ENCODE results near the gene PCDH19. TPM values are rescaled to one million over a fixed set of nuclear protein-coding genes. Genes with fewer than 3 reads are reported as not detected.

PCDH19 gene
- polyA plus RNA-seq, 6 donors from 2014 or later, result 0.04 TPM; not detected in 5

DNA sequence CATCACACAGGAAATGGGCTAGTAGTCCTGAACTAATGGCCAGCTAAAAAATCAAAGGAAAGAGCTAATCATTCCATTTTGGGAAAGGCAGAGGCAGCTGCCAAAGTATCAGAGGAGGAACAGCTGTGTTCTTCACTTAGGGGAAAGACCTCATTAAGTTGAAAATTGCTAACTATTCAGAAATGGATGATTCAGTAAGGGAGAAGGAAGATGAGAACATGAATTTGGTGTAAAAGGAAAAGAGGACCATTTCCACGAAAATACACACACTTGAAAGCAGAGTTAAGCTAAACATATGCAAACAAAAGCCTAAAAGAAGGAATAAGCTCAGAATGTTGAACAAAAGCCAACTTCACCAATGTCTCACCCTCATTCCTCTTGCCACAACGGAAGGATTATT, 90.4 kb downstream of the PCDH19 start:
- H3K4me3 Mint-ChIP-seq, result no peak overlapping the region
- no peak overlapping the region for H3K27ac Mint-ChIP-seq
- H3K9me3 Mint-ChIP-seq, result peaks cover 2 to 6% (median 5%) of the 10 kb centered on the region in 7 donors
- H3K27me3 Mint-ChIP-seq, result no peaks in the 10 kb centered on the region
- H3K36me3 Mint-ChIP-seq, result no peaks in the 10 kb centered on the region
- no peaks in the 10 kb centered on the region for H3K4me1 Mint-ChIP-seq
- DNase-seq, result no peak
- ATAC-seq (ENCODE audit: low read depth in 2 of 2), result no peak

- Mint-ChIP-seq H3K36me3 (no peaks in the 10 kb centered on the region), H3K27ac (no peak overlapping the region), H3K9me3 (peaks cover 0 to 6% (median 5%) of the 10 kb centered on the region in 7 donors), H3K4me1 (no peaks in the 10 kb centered on the region), H3K27me3 (no peaks in the 10 kb centered on the region), H3K4me3 (no peak overlapping the region)
- DNase-seq, result no peak
- no peak for ATAC-seq (ENCODE audit: low read depth in 2 of 2)
Measured at GRCh38 chrX:100316987-100317386, 93.1 kb downstream of the PCDH19 start.

GRCh38 chrX:100315566-100315965, 94.5 kb downstream of the PCDH19 start:
- no peaks in the 10 kb centered on the region for H3K27me3 Mint-ChIP-seq
- peaks cover 0 to 6% (median 3%) of the 10 kb centered on the region in 7 donors for H3K9me3 Mint-ChIP-seq
- no peak for ATAC-seq (ENCODE audit: low read depth in 2 of 2)
- H3K4me3 Mint-ChIP-seq, result no peak overlapping the region
- no peaks in the 10 kb centered on the region for H3K4me1 Mint-ChIP-seq
- no peaks in the 10 kb centered on the region for H3K36me3 Mint-ChIP-seq
- no peak overlapping the region for H3K27ac Mint-ChIP-seq
- no peak for DNase-seq

GRCh38 chrX:100299559-100299958, 110.5 kb downstream of the PCDH19 start:
- Mint-ChIP-seq H3K4me1 (no peaks in the 10 kb centered on the region), H3K27me3 (no peaks in the 10 kb centered on the region), H3K36me3 (no peaks in the 10 kb centered on the region), H3K4me3 (no peak overlapping the region), H3K9me3 (peaks cover 0 to 5% (median 0%) of the 10 kb centered on the region in 7 donors), H3K27ac (no peak overlapping the region)
- DNase-seq, result no peak
- ATAC-seq (ENCODE audit: low read depth in 2 of 2), result no peak

DNA sequence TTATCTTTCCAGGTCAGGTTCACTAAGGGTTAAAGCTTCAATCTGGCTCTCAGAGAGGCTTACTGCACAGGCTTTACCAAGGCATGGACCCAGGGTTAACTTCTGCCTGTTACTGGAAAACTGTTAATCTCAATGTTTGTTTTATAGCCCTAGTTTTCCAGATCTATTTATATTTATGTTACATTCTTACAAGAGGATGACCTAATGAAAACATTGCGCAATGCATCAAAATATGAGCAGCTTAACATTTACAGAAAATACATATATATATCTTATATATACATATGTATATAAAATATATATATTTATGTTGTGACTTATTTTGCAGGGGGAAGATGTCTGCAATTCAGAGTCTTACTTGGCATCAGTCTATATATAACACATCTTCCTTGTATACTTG, 112.3 kb downstream of the PCDH19 start:
- peaks cover 0 to 2% (median 0%) of the 10 kb centered on the region in 7 donors for H3K9me3 Mint-ChIP-seq
- DNase-seq (no peak), ATAC-seq (ENCODE audit: low read depth in 2 of 2) (no peak)
- no peak overlapping the region for H3K4me3 Mint-ChIP-seq
- no peak overlapping the region for H3K27ac Mint-ChIP-seq
- no peaks in the 10 kb centered on the region for H3K4me1 Mint-ChIP-seq
- H3K27me3 Mint-ChIP-seq, result no peaks in the 10 kb centered on the region
- no peaks in the 10 kb centered on the region for H3K36me3 Mint-ChIP-seq

GRCh38 chrX:100296183-100296753, 113.8 kb downstream of the PCDH19 start:
- Mint-ChIP-seq H3K4me3 (no peak overlapping the region), H3K9me3 (peaks cover 0 to 4% (median 0%) of the 10 kb centered on the region in 7 donors), H3K27ac (no peak overlapping the region), H3K4me1 (no peaks in the 10 kb centered on the region), H3K27me3 (no peaks in the 10 kb centered on the region), H3K36me3 (no peaks in the 10 kb centered on the region)
- ATAC-seq (ENCODE audit: low read depth in 2 of 2) (no peak), DNase-seq (no peak)

GRCh38 chrX:100294965-100295364, 115.1 kb downstream of the PCDH19 start:
- H3K36me3 Mint-ChIP-seq, result no peaks in the 10 kb centered on the region
- H3K4me3 Mint-ChIP-seq, result no peak overlapping the region
- H3K27ac Mint-ChIP-seq, result no peak overlapping the region

GRCh38 chrX:100289066-100289558, 121.0 kb downstream of the PCDH19 start:
- no peak for DNase-seq
- peaks cover 0 to 9% (median 2%) of the 10 kb centered on the region in 7 donors for H3K9me3 Mint-ChIP-seq
- H3K36me3 Mint-ChIP-seq, result no peaks in the 10 kb centered on the region
- no peak for ATAC-seq (ENCODE audit: low read depth in 2 of 2)
- H3K27ac Mint-ChIP-seq, result no peak overlapping the region
- H3K27me3 Mint-ChIP-seq, result no peaks in the 10 kb centered on the region
- no peaks in the 10 kb centered on the region for H3K4me1 Mint-ChIP-seq
- H3K4me3 Mint-ChIP-seq, result no peak overlapping the region

More at GRCh38 chrX:100294965-100295364, 115.1 kb downstream of the PCDH19 start:
- DNase-seq, result no peak
- no peak for ATAC-seq (ENCODE audit: low read depth in 2 of 2)
- peaks cover 0 to 4% (median 0%) of the 10 kb centered on the region in 7 donors for H3K9me3 Mint-ChIP-seq
- no peaks in the 10 kb centered on the region for H3K4me1 Mint-ChIP-seq
- H3K27me3 Mint-ChIP-seq, result no peaks in the 10 kb centered on the region

- Mint-ChIP-seq H3K27ac (no peak overlapping the region), H3K36me3 (no peaks in the 10 kb centered on the region), H3K27me3 (no peaks in the 10 kb centered on the region), H3K4me3 (no peak overlapping the region), H3K9me3 (peaks cover 0 to 8% (median 5%) of the 10 kb centered on the region in 7 donors), H3K4me1 (no peaks in the 10 kb centered on the region)
- ATAC-seq (ENCODE audit: low read depth in 2 of 2), result no peak
- DNase-seq, result no peak
Measured at GRCh38 chrX:100277231-100277630, 132.8 kb downstream of the PCDH19 start.

- no peak overlapping the region for H3K4me3 Mint-ChIP-seq
- peaks cover 1 to 13% (median 9%) of the 10 kb centered on the region in 7 donors for H3K9me3 Mint-ChIP-seq
- H3K4me1 Mint-ChIP-seq, result no peaks in the 10 kb centered on the region
- H3K36me3 Mint-ChIP-seq, result no peaks in the 10 kb centered on the region
- no peak for DNase-seq
- H3K27me3 Mint-ChIP-seq, result no peaks in the 10 kb centered on the region
- H3K27ac Mint-ChIP-seq, result no peak overlapping the region
- ATAC-seq (ENCODE audit: low read depth in 2 of 2), result no peak
Measured at GRCh38 chrX:100274916-100275315, 135.2 kb downstream of the PCDH19 start.

DNA sequence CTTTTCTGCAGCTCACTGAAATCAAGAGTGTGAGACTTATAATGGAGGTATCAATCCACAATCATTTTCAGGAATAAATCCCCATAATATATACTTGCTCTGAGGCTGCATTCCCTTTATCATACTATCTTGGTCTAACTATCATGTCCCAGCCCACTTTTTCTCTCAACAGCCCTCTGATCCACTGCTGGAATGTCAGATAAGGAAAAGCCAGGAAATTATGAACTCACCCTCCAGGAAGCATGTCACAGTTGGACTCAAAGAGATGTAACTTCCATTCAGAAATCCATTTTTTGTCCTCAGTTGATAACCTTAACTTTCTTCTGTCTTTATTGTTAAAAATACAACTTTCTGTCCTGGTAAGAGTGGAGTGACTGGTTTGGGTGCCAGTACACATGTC, 144.9 kb downstream of the PCDH19 start:
- Mint-ChIP-seq H3K9me3 (peaks cover 2 to 14% (median 3%) of the 10 kb centered on the region in 7 donors), H3K27me3 (no peaks in the 10 kb centered on the region), H3K4me3 (no peak overlapping the region), H3K27ac (no peak overlapping the region), H3K36me3 (no peaks in the 10 kb centered on the region), H3K4me1 (no peaks in the 10 kb centered on the region)
- DNase-seq, result no peak
- no peak for ATAC-seq (ENCODE audit: low read depth in 2 of 2)

GRCh38 chrX:100264200-100264599, 145.9 kb downstream of the PCDH19 start:
- DNase-seq (no peak), ATAC-seq (ENCODE audit: low read depth in 2 of 2) (no peak)
- no peak overlapping the region for H3K4me3 Mint-ChIP-seq
- H3K9me3 Mint-ChIP-seq, result peaks cover 0 to 7% (median 1%) of the 10 kb centered on the region in 7 donors
- H3K27ac Mint-ChIP-seq, result no peak overlapping the region
- no peaks in the 10 kb centered on the region for H3K27me3 Mint-ChIP-seq
- H3K36me3 Mint-ChIP-seq, result no peaks in the 10 kb centered on the region
- H3K4me1 Mint-ChIP-seq, result no peaks in the 10 kb centered on the region

GRCh38 chrX:100263650-100264049, 146.4 kb downstream of the PCDH19 start:
- H3K27ac Mint-ChIP-seq, result no peak overlapping the region
- DNase-seq (no peak), ATAC-seq (ENCODE audit: low read depth in 2 of 2) (no peak)
- no peak overlapping the region for H3K4me3 Mint-ChIP-seq
- H3K9me3 Mint-ChIP-seq, result peaks cover 0 to 7% (median 1%) of the 10 kb centered on the region in 7 donors
- H3K27me3 Mint-ChIP-seq, result no peaks in the 10 kb centered on the region
- no peaks in the 10 kb centered on the region for H3K36me3 Mint-ChIP-seq
- no peaks in the 10 kb centered on the region for H3K4me1 Mint-ChIP-seq

DNA sequence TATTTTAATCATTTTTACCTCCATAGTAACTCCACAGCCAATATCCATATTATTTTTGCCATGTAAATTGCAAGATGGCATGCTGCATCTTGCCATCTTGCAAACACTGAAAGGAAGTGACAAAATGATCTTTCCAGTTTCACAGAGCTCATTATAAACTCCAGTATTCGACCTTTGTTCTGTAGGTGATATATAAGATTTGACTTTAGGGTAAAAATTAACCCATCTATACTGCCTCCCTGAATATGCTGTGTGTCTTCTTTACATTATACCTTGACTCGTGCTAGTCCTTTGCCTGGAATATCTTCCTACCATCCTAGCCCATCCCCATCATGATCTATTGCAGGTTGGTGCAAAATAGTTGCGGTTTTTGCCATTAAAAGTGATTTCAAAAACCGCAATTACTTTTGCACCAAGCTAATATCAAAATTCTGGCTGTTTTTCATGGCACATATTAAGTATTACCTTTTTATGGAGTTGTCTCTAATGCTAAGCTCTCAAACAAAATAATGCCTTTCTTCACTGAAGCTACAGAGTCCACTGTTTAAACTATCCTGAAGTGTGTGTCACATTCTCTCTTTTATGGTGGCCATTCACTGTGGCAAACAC, 161.1 kb downstream of the PCDH19 start:
- Mint-ChIP-seq H3K4me3 (no peak overlapping the region), H3K36me3 (no peaks in the 10 kb centered on the region), H3K4me1 (no peaks in the 10 kb centered on the region), H3K27me3 (no peaks in the 10 kb centered on the region), H3K27ac (no peak overlapping the region), H3K9me3 (peaks cover 0 to 12% (median 3%) of the 10 kb centered on the region in 7 donors)
- DNase-seq (no peak), ATAC-seq (ENCODE audit: low read depth in 2 of 2) (no peak)
